ENCODE results near the gene ANKRD1.
"Not testable (repeated sequence)": the region's sequence is repeated elsewhere in the genome, so short reads cannot be mapped to it uniquely, and the experiment has no call there.

Gene ANKRD1

DNA sequence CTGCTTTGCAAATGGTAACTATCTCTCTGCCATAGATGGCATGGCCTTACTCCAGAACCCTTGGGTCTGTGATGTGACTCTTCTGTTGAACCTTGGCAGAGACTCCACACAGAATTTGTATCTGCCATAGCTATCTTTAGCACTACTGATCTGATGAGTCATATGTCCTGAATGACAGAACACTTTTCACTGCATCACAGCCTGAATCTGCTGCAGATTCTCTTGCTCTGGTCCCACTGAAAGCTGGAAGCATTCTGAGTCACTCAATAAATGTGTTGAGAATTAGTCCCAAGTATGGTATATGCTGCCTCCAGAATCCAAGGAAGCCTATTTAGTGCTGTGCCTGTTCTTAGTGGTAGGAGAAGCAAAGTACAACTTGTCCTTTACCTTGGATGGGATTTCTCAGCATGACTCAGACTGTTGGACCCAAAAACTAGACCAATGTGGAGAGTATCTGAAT, 39.5 kb upstream of the ANKRD1 start:
- no peaks in the 10 kb centered on the region for H3K4me1 ChIP-seq (ENCODE audit: control insufficient read depth, insufficient read depth, low read length)
- H3K4me3 ChIP-seq (ENCODE audit: insufficient read depth, low read depth, low read length), result no peak overlapping the region
- H3K27me3 ChIP-seq (ENCODE audit: control insufficient read depth, insufficient read depth, low read length, poor library complexity, severe bottlenecking), result no peaks in the 10 kb centered on the region
- H3K27ac ChIP-seq (ENCODE audit: insufficient read depth, low read depth, low read length, poor library complexity, severe bottlenecking), result no peak overlapping the region
- H3K9me3 ChIP-seq (ENCODE audit: control insufficient read depth, low read length), result no peaks in the 10 kb centered on the region
- no peaks in the 10 kb centered on the region for H3K36me3 ChIP-seq (ENCODE audit: control insufficient read depth, insufficient read depth, low read length)

GRCh38 chr10:90959826-90960225, 38.9 kb upstream of the ANKRD1 start:
- no peaks in the 10 kb centered on the region for H3K36me3 ChIP-seq (ENCODE audit: control insufficient read depth, insufficient read depth, low read length)

GRCh38 chr10:90958781-90959180, 37.9 kb upstream of the ANKRD1 start:
- 95 to 96% methylated on average over 6 of the region's 6 CpGs for WGBS, 2 experiments
- H3K4me3 ChIP-seq (ENCODE audit: insufficient read depth, low read depth, low read length), result no peak overlapping the region
- no peaks in the 10 kb centered on the region for H3K9me3 ChIP-seq (ENCODE audit: control insufficient read depth, low read length)

More at GRCh38 chr10:90959826-90960225, 38.9 kb upstream of the ANKRD1 start:
- 88% methylated on average over 1 of the region's 1 CpG; no CpG with 5 or more reads in 1 of the 2 experiments for WGBS, 2 experiments
- Histone ChIP-seq H3K27me3 (ENCODE audit: control insufficient read depth, insufficient read depth, low read length, poor library complexity, severe bottlenecking) (no peaks in the 10 kb centered on the region), H3K4me3 (ENCODE audit: insufficient read depth, low read depth, low read length) (no peak overlapping the region), H3K9me3 (ENCODE audit: control insufficient read depth, low read length) (no peaks in the 10 kb centered on the region), H3K4me1 (ENCODE audit: control insufficient read depth, insufficient read depth, low read length) (no peaks in the 10 kb centered on the region), H3K27ac (ENCODE audit: insufficient read depth, low read depth, low read length, poor library complexity, severe bottlenecking) (no peak overlapping the region)

GRCh38 chr10:90947030-90947960, 26.4 kb upstream of the ANKRD1 start:
- no peaks in the 10 kb centered on the region for H3K4me1 ChIP-seq (ENCODE audit: control insufficient read depth, insufficient read depth, low read length)
- no peak overlapping the region for H3K27ac ChIP-seq (ENCODE audit: insufficient read depth, low read depth, low read length, poor library complexity, severe bottlenecking)
- H3K27me3 ChIP-seq (ENCODE audit: control insufficient read depth, insufficient read depth, low read length, poor library complexity, severe bottlenecking), result no peaks in the 10 kb centered on the region
- no peaks in the 10 kb centered on the region for H3K9me3 ChIP-seq (ENCODE audit: control insufficient read depth, low read length)
- H3K36me3 ChIP-seq (ENCODE audit: control insufficient read depth, insufficient read depth, low read length), result no peaks in the 10 kb centered on the region
- 94 to 95% methylated on average over 4 to 5 of the region's 5 CpGs for WGBS, 2 experiments
- H3K4me3 ChIP-seq (ENCODE audit: insufficient read depth, low read depth, low read length), result no peak overlapping the region

More at GRCh38 chr10:90958781-90959180, 37.9 kb upstream of the ANKRD1 start:
- Histone ChIP-seq H3K4me1 (ENCODE audit: control insufficient read depth, insufficient read depth, low read length) (no peaks in the 10 kb centered on the region), H3K27me3 (ENCODE audit: control insufficient read depth, insufficient read depth, low read length, poor library complexity, severe bottlenecking) (no peaks in the 10 kb centered on the region), H3K27ac (ENCODE audit: insufficient read depth, low read depth, low read length, poor library complexity, severe bottlenecking) (no peak overlapping the region), H3K36me3 (ENCODE audit: control insufficient read depth, insufficient read depth, low read length) (no peaks in the 10 kb centered on the region)

- H3K4me1 ChIP-seq (ENCODE audit: control insufficient read depth, insufficient read depth, low read length), result no peaks in the 10 kb centered on the region
- no peaks in the 10 kb centered on the region for H3K9me3 ChIP-seq (ENCODE audit: control insufficient read depth, low read length)
- H3K36me3 ChIP-seq (ENCODE audit: control insufficient read depth, insufficient read depth, low read length), result no peaks in the 10 kb centered on the region
- no peaks in the 10 kb centered on the region for H3K27me3 ChIP-seq (ENCODE audit: control insufficient read depth, insufficient read depth, low read length, poor library complexity, severe bottlenecking)
- H3K27ac ChIP-seq (ENCODE audit: insufficient read depth, low read depth, low read length, poor library complexity, severe bottlenecking), result no peak overlapping the region
- H3K4me3 ChIP-seq (ENCODE audit: insufficient read depth, low read depth, low read length), result no peak overlapping the region
- 96 to 97% methylated on average over 4 of the region's 4 CpGs for WGBS, 2 experiments
These were observed 24.7 kb upstream of the ANKRD1 start for GRCh38 chr10:90945491-90946070.

- Histone ChIP-seq H3K36me3 (ENCODE audit: control insufficient read depth, insufficient read depth, low read length) (no peaks in the 10 kb centered on the region), H3K4me1 (ENCODE audit: control insufficient read depth, insufficient read depth, low read length) (no peaks in the 10 kb centered on the region), H3K27me3 (ENCODE audit: control insufficient read depth, insufficient read depth, low read length, poor library complexity, severe bottlenecking) (no peaks in the 10 kb centered on the region), H3K4me3 (ENCODE audit: insufficient read depth, low read depth, low read length) (no peak overlapping the region), H3K27ac (ENCODE audit: insufficient read depth, low read depth, low read length, poor library complexity, severe bottlenecking) (no peak overlapping the region), H3K9me3 (ENCODE audit: control insufficient read depth, low read length) (no peaks in the 10 kb centered on the region)
- WGBS, 2 experiments, result no CpG with 5 or more reads among the region's 1 CpG
These were observed 23.9 kb upstream of the ANKRD1 start for GRCh38 chr10:90944749-90945148.

GRCh38 chr10:90942980-90943379, 22.1 kb upstream of the ANKRD1 start:
- not testable (repeated sequence) for H3K27me3 ChIP-seq (ENCODE audit: control insufficient read depth, insufficient read depth, low read length, poor library complexity, severe bottlenecking); H3K4me1 ChIP-seq (ENCODE audit: control insufficient read depth, insufficient read depth, low read length); H3K27ac ChIP-seq (ENCODE audit: insufficient read depth, low read depth, low read length, poor library complexity, severe bottlenecking); H3K9me3 ChIP-seq (ENCODE audit: control insufficient read depth, low read length); H3K36me3 ChIP-seq (ENCODE audit: control insufficient read depth, insufficient read depth, low read length); H3K4me3 ChIP-seq (ENCODE audit: insufficient read depth, low read depth, low read length)
- WGBS, 2 experiments, result 91 to 96% methylated on average over 2 to 3 of the region's 3 CpGs

DNA sequence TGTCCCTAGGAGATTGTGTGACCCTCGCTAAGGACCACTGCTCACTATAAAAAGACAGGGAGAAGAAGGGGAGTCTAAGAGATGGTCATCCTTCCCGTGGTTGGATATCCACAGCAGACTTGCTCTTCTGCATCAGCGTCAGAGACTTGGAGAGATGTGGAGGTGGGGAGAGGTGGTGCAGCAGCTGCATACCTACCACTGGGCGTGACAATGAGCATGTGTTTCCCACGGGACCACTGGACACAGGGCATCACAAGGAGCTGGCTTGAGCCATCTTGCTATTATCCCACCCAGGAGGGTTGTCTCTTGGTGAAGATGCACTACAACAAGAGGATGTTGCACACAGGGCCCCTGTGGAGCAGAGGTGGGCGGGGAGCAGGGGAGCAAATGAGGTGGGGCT, 18.8 kb upstream of the ANKRD1 start:
- Histone ChIP-seq H3K36me3 (ENCODE audit: control insufficient read depth, insufficient read depth, low read length) (no peaks in the 10 kb centered on the region), H3K27ac (ENCODE audit: insufficient read depth, low read depth, low read length, poor library complexity, severe bottlenecking) (no peak overlapping the region), H3K9me3 (ENCODE audit: control insufficient read depth, low read length) (no peaks in the 10 kb centered on the region), H3K27me3 (ENCODE audit: control insufficient read depth, insufficient read depth, low read length, poor library complexity, severe bottlenecking) (no peaks in the 10 kb centered on the region), H3K4me1 (ENCODE audit: control insufficient read depth, insufficient read depth, low read length) (no peaks in the 10 kb centered on the region), H3K4me3 (ENCODE audit: insufficient read depth, low read depth, low read length) (no peak overlapping the region)
- 94 to 95% methylated on average over 6 of the region's 6 CpGs for WGBS, 2 experiments

DNA sequence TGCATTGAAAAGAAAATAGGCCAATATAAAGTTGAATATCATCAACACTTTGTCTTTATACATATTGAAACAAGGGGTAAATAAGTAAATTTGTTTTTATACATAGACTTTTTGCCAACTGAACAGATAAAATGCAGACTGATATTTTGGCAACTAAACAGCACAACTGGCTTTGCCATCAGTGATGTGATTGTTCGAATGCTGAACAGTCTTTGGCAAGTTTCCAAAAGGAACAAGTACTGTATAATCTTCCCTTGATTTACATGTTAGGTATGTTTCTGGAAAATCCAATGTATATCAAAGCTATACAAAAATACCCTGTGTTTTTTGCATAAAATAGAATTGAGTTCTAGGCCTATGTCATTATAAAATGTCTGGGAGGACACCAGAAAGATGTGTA, 18.2 kb upstream of the ANKRD1 start:
- H3K27ac ChIP-seq (ENCODE audit: insufficient read depth, low read depth, low read length, poor library complexity, severe bottlenecking), result no peak overlapping the region
- H3K9me3 ChIP-seq (ENCODE audit: control insufficient read depth, low read length), result no peaks in the 10 kb centered on the region
- WGBS, 2 experiments, result 82 to 88% methylated on average over 1 of the region's 1 CpG
- H3K4me3 ChIP-seq (ENCODE audit: insufficient read depth, low read depth, low read length), result no peak overlapping the region
- no peaks in the 10 kb centered on the region for H3K4me1 ChIP-seq (ENCODE audit: control insufficient read depth, insufficient read depth, low read length)
- H3K36me3 ChIP-seq (ENCODE audit: control insufficient read depth, insufficient read depth, low read length), result no peaks in the 10 kb centered on the region
- no peaks in the 10 kb centered on the region for H3K27me3 ChIP-seq (ENCODE audit: control insufficient read depth, insufficient read depth, low read length, poor library complexity, severe bottlenecking)

- Histone ChIP-seq H3K36me3 (ENCODE audit: control insufficient read depth, insufficient read depth, low read length) (no peaks in the 10 kb centered on the region), H3K4me3 (ENCODE audit: insufficient read depth, low read depth, low read length) (no peak overlapping the region), H3K9me3 (ENCODE audit: control insufficient read depth, low read length) (no peaks in the 10 kb centered on the region), H3K27ac (ENCODE audit: insufficient read depth, low read depth, low read length, poor library complexity, severe bottlenecking) (no peak overlapping the region), H3K4me1 (ENCODE audit: control insufficient read depth, insufficient read depth, low read length) (no peaks in the 10 kb centered on the region), H3K27me3 (ENCODE audit: control insufficient read depth, insufficient read depth, low read length, poor library complexity, severe bottlenecking) (no peaks in the 10 kb centered on the region)
- WGBS, 2 experiments, result 85 to 90% methylated on average over 8 of the region's 8 CpGs
These were observed 16.9 kb upstream of the ANKRD1 start for GRCh38 chr10:90937645-90938258.
